ENCODE results near the gene ROPN1L. TPM values are rescaled to one million over a fixed set of nuclear protein-coding genes. Genes with fewer than 3 reads are reported as not detected.

Gene ROPN1L
- total RNA-seq, 2 donors from 2014 or later = not detected

DNA sequence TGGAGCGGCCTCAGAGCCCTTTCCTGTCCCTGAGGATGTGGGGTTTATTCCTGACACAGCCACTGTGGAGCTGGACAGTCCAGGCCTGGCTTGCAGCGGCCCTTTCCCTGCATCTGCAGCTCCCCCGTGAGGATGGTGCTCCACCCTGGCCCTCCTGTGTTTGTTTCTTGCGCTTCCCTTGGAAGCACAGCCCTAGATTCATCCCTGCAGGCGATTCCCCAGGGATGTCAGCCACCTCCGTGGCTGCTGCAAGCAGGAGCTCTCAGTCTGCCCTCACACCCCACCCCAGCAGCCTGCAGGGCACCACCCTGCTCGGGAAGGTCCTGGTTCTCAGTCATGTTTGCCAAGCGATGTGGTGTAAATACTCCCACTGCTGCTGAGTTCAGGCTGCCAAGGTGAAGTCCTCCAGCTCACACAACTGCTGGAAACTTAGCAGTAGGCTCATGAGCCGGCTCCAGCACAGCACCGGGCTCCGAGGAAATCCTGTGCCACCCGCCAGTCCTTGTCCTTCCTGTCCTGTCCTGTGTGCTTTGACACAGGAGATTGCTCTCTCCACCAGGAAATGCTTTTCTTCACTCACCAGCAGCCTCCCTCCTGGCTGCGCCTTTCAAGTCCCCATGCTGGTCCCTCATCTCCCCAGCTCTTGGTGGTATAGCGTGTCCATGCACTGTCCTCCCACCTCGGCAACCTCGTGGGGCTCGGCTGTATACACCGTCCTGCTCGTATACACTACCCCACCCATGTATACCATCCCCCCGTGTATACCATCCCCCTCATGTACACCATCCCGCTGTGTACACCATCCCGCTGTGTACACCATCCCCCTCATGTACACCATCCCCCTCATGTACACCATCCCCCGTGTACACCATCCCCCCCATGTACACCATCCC, 16.2 kb downstream of the ROPN1L start:
- intact Hi-C loops (cut with DNase I) = no loop called here
- H3K9me3 ChIP-seq = no peaks in the 10 kb centered on the region
- TF ChIP-seq, protein P1, sequence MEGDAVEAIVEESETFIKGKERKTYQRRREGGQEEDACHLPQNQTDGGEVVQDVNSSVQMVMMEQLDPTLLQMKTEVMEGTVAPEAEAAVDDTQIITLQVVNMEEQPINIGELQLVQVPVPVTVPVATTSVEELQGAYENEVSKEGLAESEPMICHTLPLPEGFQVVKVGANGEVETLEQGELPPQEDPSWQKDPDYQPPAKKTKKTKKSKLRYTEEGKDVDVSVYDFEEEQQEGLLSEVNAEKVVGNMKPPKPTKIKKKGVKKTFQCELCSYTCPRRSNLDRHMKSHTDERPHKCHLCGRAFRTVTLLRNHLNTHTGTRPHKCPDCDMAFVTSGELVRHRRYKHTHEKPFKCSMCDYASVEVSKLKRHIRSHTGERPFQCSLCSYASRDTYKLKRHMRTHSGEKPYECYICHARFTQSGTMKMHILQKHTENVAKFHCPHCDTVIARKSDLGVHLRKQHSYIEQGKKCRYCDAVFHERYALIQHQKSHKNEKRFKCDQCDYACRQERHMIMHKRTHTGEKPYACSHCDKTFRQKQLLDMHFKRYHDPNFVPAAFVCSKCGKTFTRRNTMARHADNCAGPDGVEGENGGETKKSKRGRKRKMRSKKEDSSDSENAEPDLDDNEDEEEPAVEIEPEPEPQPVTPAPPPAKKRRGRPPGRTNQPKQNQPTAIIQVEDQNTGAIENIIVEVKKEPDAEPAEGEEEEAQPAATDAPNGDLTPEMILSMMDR (IDR thresholded peaks at IDR 0.05) = no peak
- no peaks in the 10 kb centered on the region for H3K4me1 ChIP-seq
- H3K36me3 ChIP-seq = no peaks in the 10 kb centered on the region
- H3K27me3 ChIP-seq = no peaks in the 10 kb centered on the region
- DNase-seq = no peak
- H3K27ac ChIP-seq = no peak overlapping the region
- H3K4me3 ChIP-seq = no peak overlapping the region
- H3K9ac ChIP-seq (ENCODE audit: low read depth in 2 of 2, low read length in 2 of 2) = no peak overlapping the region

DNA sequence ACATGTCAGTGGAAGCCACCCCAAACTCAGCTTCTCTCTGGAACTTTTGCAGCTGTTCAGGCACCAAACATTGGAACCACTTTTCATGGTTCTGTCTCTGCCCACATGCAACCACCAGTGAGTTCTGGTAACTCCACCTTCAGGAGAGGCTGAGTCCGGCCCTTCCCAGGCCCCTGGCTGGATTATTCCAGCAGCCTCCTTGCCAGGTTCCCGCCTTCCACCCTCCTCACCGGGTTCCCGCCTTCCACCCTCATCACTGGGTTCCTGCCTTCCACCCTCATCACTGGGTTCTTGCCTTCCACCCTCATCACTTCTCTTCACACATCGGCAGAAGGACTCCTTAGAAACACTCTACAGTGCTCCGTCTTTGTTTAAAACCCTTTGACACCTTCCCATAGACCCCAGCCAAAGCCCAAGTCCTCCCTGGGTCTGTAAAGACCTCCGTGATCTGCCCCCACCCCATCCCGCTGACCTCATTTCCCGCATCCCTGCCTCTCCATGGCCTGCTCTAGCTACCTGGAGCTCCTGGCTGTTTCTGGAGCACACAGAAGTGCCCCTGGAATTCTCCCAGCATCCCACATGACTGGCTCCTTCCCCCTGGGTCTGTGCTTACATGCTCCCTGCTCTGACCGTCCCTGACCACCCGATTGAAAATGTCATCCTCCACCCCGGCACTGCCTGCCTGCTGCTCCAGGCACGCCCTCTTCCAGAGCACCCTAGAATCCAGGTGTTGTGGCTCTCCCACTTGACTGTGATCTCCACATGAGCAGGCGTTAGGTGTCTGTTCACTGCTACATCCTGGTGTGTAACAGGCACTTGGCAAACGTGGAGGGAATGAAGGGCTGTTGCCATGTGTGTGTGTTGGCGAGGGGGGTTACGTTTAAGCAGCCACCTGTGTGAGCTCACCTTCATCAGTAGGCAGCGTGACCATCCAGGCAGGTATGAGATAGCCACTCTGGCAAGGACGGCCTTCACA, 17.7 kb downstream of the ROPN1L start:
- no peak for DNase-seq
- Histone ChIP-seq H3K36me3 (no peaks in the 10 kb centered on the region), H3K4me3 (no peak overlapping the region), H3K9me3 (no peaks in the 10 kb centered on the region), H3K27ac (no peak overlapping the region), H3K4me1 (no peaks in the 10 kb centered on the region), H3K27me3 (no peaks in the 10 kb centered on the region), H3K9ac (ENCODE audit: low read depth in 2 of 2, low read length in 2 of 2) (no peak overlapping the region)
- intact Hi-C loops (cut with DNase I) = no loop called here
- TF ChIP-seq, protein P1 (IDR thresholded peaks at IDR 0.05) = no peak

DNA sequence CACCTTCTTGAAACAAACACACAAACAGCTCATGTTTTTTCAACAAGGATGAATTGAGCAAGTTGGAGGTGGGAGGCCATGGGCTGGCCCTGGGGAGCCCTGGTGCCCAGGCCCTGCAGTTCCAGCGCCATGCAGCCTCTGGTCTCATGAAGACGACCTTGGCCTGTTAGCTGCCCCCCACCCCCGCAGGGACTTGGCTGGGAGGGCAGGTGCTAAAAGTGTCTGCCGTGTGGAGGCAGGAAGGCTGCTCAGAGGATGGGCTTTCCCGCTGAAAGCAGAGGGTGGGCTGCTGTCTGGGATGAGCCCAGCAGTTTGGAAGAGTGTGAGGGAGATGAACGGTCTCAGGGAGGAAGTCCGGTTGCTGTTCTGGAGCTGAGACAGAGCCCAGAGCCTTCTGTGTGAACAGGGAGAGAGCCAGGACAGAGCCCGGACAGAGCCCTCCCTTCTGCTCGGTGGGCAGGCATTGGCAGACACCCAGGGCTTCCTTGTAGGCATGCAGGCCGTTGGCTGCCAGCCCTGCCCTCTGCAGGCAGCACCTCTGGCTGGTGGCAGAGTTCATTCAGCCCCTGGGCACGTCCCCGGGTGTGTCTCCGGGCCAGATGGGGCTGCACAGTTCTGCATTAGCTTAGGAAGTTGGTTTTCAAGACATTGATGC, 18.7 kb downstream of the ROPN1L start:
- DNase-seq = peak; percentile 55
- Histone ChIP-seq H3K27me3 (no peaks in the 10 kb centered on the region), H3K36me3 (no peaks in the 10 kb centered on the region), H3K4me1 (no peaks in the 10 kb centered on the region), H3K9me3 (no peaks in the 10 kb centered on the region), H3K4me3 (no peak overlapping the region), H3K27ac (no peak overlapping the region), H3K9ac (ENCODE audit: low read depth in 2 of 2, low read length in 2 of 2) (no peak overlapping the region)
- TF ChIP-seq, protein P1 (IDR thresholded peaks at IDR 0.05) = no peak
- intact Hi-C loops (cut with DNase I) = no loop called here

DNA sequence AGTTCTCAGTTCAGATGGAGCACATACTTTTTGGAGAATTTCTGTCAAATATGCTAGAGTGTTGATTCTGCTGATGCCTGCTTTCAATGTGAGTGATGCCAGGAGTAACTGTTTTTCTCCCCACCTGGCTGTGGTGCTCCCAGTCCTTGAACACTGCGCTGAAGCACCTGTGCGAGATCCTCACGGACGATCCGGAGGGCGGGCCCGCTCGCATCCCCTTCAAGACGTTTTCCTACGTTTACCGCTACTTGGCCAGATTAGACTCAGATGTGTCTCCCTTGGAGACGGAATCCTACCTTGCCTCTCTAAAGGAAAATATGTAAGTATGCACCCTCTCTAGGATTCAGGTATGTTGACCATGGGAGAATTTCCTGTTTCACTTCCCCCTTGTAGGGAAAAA, 19.4 kb downstream of the ROPN1L start:
- no peak overlapping the region for H3K9ac ChIP-seq (ENCODE audit: low read depth in 2 of 2, low read length in 2 of 2)
- no peaks in the 10 kb centered on the region for H3K36me3 ChIP-seq
- H3K27ac ChIP-seq = no peak overlapping the region
- TF ChIP-seq, protein P1 (IDR thresholded peaks at IDR 0.05) = no peak
- intact Hi-C loops (cut with DNase I) = no loop called here
- no peak overlapping the region for H3K4me3 ChIP-seq
- no peak for DNase-seq
- no peaks in the 10 kb centered on the region for H3K9me3 ChIP-seq
- no peaks in the 10 kb centered on the region for H3K27me3 ChIP-seq
- no peaks in the 10 kb centered on the region for H3K4me1 ChIP-seq

All from colonic mucosa (tissue), 4 donors.